GM19239 (cell line): ENCODE data around the gene OR2AG2.
A peak's percentile ranks its signal among the peaks of the same experiment; 100 is the strongest.
"Not testable (repeated sequence)": the region's sequence is repeated elsewhere in the genome, so short reads cannot be mapped to it uniquely, and the experiment has no call there.

ENCODE experiments used
- DNase-seq: peaks from one replicate; pipeline ENCODE4 v3.0.0; 2011; ENCODE audit warnings: low spot score; ENCODE audit not compliant: insufficient read length
- FAIRE-seq: peaks from 2 replicates; lab custom pipeline; 2011; peaks lifted over from hg19 to GRCh38; lab: Jason Lieb, UNC

The OR2AG2 gene, protein sequence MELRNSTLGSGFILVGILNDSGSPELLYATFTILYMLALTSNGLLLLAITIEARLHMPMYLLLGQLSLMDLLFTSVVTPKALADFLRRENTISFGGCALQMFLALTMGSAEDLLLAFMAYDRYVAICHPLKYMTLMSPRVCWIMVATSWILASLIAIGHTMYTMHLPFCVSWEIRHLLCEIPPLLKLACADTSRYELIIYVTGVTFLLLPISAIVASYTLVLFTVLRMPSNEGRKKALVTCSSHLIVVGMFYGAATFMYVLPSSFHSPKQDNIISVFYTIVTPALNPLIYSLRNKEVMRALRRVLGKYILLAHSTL

DNA sequence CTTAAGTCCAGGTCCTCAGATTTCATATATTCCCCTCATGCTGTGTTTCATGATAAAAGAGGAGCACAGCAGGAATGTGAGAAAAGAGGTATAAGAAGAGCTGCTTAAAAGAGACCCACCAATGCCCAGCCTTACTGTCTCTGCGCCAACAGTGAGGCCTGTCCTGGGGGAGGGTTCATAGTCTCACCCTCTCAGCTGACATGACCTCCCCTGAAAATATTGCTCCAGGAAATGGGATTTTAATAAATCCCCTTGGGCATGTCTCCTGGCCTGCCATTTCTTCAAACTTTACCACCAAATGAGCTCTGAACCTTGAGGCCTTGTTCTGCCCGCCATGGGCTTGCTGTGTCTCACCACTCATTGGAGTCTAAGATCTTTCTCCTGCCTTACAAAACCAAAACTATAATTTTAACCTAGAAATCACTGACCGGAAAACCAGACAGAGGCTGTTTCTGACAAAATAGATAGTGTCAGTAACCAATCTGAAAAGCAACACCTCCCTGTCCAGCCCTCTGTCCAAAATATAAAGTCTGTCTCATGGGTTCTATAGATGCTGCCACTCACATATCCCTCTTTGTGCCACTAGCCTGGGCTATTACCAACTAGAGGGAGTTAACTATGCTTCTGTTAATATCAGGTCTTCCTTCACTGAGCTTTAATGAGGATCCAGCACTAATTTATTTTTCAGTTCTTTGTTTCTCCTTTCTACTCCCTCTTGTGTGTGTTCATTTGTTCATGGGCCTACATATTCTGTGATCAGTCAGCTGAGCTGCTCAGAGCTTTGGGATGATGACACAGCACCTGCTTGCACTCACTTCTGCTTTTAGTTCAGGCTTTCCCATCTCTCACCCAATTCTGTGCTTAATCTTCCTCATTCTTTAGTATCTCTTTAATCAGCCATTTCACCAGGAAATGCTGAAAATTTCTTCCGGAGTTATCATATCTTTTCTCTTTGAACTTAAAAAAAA, at the start of gene OR2AG2:
Gene OR2AG2 (minus strand): TSS at position 51 of the 968 bp plus-strand sequence. CDS start 3,019 bp downstream, outside the sequence.
- DNase-seq (peak; percentile 9), FAIRE-seq (peak; percentile 75)

DNA sequence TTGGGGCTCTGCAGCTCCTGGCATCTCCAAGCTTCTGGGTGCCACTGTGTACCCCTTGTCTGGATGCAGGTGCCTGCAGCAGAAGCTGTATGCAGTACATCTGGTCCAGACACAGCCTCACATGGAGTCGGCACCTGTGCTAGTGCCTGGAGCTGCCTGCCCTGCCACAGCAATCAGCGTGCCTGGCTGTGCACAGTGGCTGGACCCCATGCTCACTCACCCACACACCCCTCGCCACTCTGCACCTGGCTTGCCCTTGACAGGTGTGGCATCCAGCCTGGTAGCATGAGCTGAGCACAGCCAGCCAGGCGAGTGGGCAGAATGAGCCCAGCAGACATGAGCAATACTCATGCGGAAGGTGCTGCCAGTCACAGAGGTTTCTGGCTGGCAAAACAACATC, 47.2 kb upstream of the OR2AG2 start:
- FAIRE-seq (no peak), DNase-seq (no peak)

DNA sequence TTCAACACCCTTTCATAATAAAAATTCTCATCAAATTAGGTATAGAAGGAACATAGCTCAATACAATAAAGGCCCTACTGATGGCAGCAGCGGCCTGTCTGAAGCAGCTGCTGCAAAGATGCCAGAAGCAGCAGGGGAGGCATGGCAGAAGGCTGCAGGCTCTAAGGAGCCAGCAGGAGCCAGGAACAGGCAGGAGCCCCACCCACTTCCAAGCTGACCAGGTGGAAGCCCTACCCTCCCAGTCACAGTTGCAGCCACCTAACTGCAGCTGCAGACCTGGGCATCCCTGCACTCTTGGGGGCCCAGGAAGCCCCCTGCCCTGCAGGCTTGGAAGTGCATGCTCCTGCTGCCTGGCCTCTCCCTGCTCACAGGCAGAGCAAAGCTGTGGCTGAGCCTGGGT, 45.9 kb upstream of the OR2AG2 start:
- no peak for FAIRE-seq
- no peak for DNase-seq

DNA sequence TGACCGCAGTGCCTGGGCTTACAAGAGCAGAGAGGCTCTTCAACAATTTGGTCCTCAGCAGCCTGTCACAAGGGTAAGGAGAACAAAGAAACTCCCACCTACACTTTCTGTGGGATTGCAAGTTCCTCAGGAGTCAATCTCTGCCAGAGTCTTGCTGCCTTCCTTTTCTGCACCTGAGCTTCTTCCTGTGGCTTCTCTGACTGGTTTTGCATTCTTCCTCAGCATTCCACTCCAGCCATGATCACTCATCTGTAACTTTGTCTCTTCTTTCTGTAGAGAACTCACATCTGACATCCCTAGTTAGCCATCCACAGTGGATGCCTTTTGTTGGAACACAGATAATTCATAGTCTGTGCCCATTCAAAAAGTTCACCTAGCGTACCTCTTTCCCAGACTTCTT, 41.9 kb upstream of the OR2AG2 start:
- FAIRE-seq (no peak), DNase-seq (no peak)

DNA sequence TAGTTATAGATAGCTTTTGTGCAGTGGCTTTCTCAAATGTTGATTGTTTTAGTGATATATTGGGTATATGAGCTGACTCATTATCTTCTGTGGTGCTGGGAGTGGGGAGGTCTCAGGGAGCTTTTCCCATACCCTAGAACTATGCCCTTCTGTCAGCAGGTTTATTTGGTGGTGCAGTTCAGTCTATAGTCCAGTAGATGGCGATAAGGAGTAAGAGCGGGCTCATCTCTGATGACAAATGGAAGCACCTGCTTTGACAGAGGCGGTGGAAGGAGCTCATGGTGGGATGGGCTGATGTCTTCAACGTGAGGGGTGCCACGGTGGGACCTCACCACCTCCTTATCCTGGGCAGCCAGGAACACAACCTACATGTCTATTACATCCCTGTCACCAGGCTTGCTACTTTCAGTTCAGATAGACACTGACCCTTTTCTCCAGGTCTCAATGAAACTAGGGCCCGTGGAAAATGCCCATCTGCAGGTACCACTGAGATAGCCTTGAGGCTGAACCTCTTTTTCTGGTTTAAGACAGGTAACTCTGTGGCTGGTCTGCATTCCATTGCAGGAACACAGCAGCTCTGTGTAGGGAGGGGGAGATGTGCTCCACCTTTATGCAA, 40.7 kb upstream of the OR2AG2 start:
- peak; percentile 93 for FAIRE-seq
- peak; percentile 38 for DNase-seq

DNA sequence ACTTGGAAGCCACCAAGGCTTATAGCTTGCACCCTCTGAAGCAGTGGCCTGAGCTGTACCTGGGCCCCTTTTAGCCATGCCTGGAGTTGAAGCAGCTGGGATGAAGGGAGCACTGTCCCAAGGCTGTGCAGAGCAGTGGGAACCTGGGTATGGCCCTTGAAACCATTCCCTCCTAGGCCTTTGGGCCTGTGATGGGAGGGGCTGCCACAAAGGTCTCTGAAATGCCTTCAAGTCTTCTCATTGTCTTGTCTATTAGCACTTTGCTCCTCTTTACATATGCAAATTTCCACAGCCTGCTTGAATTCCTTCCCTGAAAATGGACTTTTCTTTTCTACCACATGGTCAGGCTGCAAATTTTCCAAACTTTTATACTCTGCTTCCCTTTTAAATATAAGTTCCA, 29.3 kb upstream of the OR2AG2 start:
- not testable (repeated sequence) for FAIRE-seq, DNase-seq

DNA sequence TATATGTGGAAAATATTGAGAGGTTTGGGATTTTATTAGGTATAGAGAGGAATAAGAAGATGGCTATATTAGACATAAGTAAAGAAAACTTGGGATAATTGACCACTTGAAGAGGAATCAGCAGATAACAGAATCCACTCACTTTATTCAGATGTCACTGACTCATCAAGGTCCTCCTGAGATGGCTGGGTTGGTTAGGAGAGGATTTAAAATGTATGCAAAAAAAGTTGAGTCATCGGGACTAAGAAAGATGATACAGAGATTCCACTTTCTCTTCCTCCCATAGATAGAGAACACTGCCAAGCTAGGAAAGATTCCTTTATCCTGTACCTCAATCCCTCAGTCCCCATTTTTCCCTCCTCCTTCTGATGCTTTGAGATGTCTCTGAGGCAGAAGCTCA, 27.6 kb upstream of the OR2AG2 start, which contains the start of gene OR6A2:
Gene OR6A2 (minus strand): TSS at position 288 of the 400 bp plus-strand sequence. CDS start 3,981 bp downstream, outside the sequence.
- FAIRE-seq (no peak), DNase-seq (no peak)

DNA sequence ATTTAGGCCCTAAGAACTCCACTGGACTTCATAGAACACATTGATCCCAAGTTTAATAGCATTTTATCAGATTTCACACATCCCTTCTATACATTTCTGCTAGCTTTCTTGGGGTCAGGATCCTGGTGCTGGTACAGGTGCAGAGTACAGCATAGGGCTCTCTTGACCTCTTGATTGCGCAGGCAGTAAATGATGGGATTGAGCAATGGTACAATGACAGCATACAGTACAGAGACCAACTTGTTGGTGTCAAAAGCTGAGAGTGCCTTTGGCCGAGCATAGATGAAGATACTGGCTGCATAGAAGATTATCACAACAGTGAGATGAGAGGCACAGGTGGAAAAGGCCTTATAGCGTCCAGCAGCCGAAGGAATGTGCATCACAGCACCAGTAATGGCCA, 22.9 kb upstream of the OR2AG2 start:
- FAIRE-seq = no peak

DNA sequence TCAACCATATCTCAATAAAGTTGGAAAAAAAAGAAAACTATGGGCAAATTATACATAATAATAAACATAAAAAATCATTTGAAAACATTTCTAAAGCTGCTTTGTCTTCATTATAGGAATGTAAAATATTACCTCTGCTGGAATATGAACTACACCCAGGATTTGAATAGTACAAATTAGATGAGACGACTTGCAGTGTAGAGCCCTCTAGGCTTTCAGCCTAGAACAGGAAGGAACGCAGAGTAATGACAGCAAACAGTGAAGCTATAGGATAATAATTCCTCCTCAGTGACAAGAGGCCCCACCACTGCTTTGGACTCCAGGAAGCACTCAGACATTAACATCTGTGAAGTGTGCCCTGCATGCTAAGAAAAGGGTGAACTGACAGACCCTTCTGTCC, 18.8 kb upstream of the OR2AG2 start:
- no peak for DNase-seq
- no peak for FAIRE-seq

More for the DNA sequence above, 22.9 kb upstream of the OR2AG2 start:
- no peak for DNase-seq

DNA sequence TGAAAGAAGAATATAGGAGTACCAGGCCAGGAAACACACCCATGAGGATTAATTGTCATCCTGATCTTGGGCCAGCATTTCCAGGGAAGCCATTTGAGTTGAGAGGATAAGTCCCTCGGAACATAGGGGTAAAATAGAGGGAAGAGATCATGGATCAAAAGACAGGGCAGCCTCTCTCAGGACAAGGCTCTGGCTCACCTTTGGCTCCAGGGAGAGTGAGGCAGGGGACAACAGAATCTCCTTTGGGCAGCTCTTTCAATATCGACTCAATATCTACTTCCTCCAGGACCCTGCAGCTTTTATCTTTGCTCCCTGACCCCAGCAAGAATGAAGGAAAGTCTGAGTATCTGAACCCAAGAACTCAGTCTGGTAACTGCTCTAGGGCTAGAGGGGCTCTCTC, 10.9 kb upstream of the OR2AG2 start, which contains the start of gene OR2AG1:
Gene OR2AG1 (plus strand): TSS at position 301 of the 400 bp plus-strand sequence. CDS start 2,018 bp downstream, outside the sequence.
- DNase-seq = no peak
- no peak for FAIRE-seq

DNA sequence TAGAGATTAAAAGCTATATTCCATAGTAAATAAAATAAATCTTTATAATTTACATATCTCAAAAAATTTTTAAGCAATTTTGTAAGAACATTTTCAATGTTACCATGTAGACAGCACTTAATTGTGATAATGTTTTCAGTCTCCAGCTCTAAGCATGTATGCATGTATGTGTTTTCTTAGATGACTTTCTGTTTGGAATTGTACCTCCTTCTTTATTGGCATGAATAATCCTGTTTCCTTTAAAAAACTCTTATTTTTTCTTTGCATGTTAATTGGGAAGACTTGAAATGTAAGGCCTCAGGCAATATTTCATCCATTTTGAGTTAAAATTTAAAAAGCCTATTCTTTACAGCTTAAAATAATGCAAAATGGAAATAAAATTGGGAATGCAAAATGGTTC, 9.1 kb upstream of the OR2AG2 start:
- DNase-seq = no peak

DNA sequence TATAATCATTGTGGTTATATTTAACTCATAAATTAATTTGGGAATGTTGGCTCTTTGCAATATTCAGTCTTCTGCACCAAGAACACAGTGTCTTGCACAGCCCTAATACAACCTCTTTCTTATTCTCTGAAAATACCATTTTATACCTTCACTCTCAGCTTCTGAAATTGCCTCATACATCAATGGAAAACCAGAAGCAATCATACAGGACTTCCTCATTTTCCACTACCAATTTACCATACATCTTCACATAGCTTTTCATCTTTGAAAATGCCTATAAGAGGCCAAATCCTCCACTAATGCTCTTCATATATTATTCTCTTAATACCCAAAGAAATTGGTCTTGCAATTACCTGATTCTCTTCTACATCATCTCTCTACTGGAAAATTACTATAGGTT, 6.7 kb upstream of the OR2AG2 start:
- no peak for FAIRE-seq
- DNase-seq = no peak

More for the DNA sequence above, 9.1 kb upstream of the OR2AG2 start:
- FAIRE-seq = no peak

DNA sequence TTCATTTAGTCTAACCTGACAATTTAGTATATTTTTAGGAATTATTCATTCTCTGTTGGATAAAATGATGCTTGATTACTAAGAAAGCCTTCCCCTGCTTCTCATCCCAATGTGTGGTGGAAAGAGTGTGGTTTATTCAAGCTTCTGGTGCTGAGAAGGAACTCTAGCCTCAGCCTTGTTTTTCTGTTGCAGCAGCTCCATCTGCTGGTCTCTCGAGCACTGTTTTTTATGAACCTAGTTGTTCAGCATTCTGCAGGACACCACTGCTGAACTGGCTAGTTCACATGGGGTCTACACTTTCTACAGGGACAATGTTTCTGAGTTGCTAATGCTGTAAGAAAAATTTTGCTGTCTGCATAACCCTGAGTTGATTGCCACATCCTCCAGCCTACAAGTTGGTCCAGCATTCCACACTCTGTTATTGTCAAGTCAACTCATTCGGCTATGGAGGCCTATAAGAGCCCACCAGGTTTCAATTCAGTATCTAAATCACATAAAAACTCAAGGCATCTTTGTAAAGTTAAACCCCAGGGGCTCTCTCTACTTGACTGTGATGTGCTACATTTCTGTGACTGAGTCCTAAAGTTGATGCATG, 14.3 kb downstream of the OR2AG2 start:
- FAIRE-seq (peak; percentile 90), DNase-seq (peak; percentile 15)

DNA sequence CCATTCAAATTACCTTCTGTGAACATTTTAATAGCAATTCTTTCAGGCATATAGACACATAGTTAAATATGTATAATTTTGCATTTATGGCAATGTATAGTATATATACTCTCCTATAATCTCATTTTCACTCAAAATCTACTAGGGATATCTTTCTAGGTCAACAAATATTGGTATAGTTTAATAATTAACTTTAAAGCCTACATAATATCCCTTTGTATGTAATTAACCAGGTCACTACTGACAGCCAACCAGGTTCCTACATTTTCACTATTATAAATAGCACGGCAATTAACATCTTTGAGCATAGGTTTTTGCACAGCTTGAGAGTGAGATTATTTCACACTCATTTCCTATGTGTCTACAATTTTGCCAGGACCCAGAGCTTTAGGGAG, 15.8 kb downstream of the OR2AG2 start:
- no peak for DNase-seq

DNA sequence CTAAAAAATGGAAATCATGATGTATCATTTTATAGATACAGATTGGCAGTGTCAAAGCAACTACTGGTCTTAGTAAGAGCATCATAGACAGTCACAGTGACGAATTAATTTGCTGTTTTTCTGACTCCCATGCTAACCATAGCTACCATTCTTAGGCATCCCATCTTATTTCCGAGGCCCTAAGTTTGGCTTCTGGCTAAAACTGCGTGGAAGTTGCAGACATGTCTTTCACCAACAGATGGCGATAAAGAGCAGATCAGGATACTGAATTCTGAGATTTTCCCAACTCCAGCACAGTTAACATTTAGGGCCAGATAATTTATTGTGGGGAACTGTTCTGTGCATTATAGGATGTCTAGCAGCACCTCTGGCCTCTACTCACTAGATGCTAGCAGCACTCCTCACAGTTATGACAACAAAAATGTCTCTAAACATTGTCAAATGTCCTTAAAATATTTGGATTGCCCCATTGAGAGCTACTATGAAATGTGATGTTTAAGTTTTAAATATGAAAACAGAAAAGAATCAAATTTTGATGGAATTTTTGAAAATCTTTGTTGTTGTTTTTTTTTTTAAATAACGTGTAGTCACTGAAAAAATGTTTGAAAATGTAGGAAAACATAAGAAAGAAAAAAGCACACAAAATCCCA, 16.3 kb downstream of the OR2AG2 start:
- peak; percentile 96 for FAIRE-seq
- peak; percentile 26 for DNase-seq

More for the DNA sequence above, 15.8 kb downstream of the OR2AG2 start:
- no peak for FAIRE-seq

DNA sequence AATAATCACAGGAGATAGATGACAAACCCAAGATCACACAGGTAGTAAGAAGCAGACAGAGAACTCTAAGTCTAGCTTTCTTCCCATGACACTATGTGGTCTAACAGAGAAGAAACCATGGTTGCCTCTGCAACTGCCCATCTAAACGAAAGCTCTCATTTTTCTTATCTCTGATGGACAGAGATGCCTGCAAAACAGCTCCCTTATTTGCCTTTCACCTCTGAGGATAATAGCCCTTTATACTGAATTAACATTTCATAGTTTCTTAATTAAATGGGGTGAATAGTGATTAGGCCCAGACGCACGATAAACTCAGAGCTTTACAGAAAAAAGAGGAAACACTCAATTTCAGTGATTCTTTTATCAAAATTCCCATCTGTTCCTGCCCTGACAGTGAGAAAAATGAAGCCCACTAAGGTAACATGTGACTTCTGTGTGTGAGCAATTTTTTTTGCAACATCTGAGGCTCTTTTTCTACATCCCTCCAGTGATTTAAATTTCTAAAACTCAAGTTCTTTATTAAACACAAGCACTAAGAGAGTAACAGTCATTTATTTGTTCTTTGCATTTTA, 24.6 kb downstream of the OR2AG2 start:
- no peak for DNase-seq
- FAIRE-seq = peak; percentile 82

DNA sequence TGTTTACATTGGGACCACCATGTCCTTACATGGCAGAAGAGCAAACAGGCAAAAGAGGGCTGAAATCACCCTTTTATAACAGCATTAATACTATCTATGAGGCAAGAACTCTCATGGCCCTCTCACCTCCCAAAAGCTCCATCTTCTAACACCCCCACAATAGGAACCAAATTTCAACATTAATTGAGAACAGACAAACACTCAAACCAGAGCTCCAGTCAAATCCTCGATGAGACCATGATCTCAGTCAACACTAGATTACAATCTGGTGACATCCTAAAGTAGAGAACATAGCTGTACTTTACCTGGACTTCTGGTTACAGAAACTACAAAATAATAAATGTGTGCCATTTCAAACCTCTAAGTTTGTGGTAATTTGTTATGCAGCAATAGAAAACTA, 25.1 kb downstream of the OR2AG2 start:
- no peak for FAIRE-seq
- no peak for DNase-seq

DNA sequence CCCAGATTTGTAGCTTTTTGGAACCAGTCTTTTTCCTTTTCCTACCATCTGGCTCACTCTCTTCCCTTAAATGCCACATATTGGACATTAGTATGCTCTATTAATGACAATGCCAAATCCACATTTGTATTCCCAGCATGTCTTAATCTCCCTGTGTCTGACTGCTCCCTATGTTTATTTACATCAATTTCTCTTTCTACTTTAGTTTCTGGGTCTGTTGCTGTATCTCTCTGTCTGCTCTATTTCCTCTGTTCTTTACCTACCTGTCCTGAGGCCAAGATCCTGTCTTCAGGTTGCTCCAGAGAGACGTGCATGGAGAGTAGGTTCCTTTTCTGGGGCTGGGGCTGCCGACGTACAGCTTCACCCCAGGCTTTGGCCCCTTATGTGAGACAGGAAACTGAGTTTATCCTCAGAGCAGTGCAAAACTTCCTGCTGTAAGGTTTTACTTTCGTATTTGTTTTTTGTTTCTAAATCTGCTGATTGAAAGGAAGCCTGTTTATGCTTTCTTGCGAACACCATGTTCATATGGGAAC, 25.6 kb downstream of the OR2AG2 start:
- DNase-seq (peak; percentile 35), FAIRE-seq (peak; percentile 98)

DNA sequence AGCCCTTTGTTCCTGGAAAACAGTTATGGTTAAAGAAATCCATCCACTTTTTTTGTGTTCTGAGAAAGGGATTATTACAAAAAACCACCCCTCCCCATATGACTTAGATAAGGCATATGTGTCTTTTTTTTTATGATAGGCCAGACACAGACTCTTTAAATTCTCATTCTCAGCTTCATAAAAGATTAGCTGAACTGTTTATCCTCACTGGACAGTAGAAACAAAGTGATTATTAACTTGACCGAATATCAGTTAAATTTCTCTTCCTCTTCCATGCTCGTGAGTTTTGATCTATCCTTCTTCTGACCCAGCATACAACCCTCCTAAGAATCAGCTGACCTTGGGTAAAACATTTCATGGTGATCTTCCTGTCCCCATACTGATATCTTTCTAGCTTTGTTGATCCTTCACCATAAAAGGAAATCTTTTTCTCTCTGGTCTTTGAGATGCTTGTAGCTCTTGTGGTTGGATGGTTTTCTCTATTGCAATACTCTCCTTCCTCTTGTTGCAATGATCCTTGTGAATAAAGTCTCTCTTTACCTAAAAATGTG, 26.2 kb downstream of the OR2AG2 start:
- DNase-seq (peak; percentile 12), FAIRE-seq (no peak)
